Neural cell (in vitro differentiated cells): Measurements from ENCODE around the gene FCAMR. TPM values are rescaled to one million over a fixed set of nuclear protein-coding genes. Genes with fewer than 3 reads are reported as not detected.

ENCODE experiments used
- polyA plus RNA-seq: library from polyadenylated mRNA; depleted of rRNA; stranded (reverse); fragments of >200 nt; gene quantifications from 2 replicates; pipeline ENCODE4 v1.2.3, GENCODE V29; 2014

FCAMR gene
- polyA plus RNA-seq, 1 donor from 2014 or later: not detected

Other genes with a start within 250 kb of the FCAMR start
- gene IL19, start 199.7 kb downstream of the FCAMR start, polyA plus RNA-seq: not detected in 2 replicates
- not detected in 2 replicates for gene IL10, start 198.0 kb downstream of the FCAMR start, polyA plus RNA-seq
- not detected in 2 replicates for gene IL20, start 104.8 kb downstream of the FCAMR start, polyA plus RNA-seq
- gene IL24, start 73.0 kb downstream of the FCAMR start, polyA plus RNA-seq: not detected in 2 replicates
- not detected in 2 replicates for gene FCMR, start 48.5 kb downstream of the FCAMR start, polyA plus RNA-seq
- gene PIGR, start 24.0 kb downstream of the FCAMR start, polyA plus RNA-seq: not detected in 2 replicates
- not detected in 2 replicates for gene C1orf116, start 62.3 kb upstream of the FCAMR start, polyA plus RNA-seq
- 9.3 and 9.9 TPM in 2 replicates for gene YOD1, start 80.7 kb upstream of the FCAMR start, polyA plus RNA-seq
- gene PFKFB2, start 82.8 kb upstream of the FCAMR start, polyA plus RNA-seq: 9.3 and 9.8 TPM in 2 replicates
- gene C4BPB, start 118.4 kb upstream of the FCAMR start, polyA plus RNA-seq: not detected in 2 replicates
- gene C4BPA, start 133.8 kb upstream of the FCAMR start, polyA plus RNA-seq: not detected in 2 replicates